Lower lobe of right lung (tissue), 2 donors: ENCODE measurements around the gene TRIM24. TPM values are rescaled to one million over a fixed set of nuclear protein-coding genes. Genes with fewer than 3 reads are reported as not detected.

Source experiments
- ATAC-seq, 2 donors: fragments of 200-7000 bp; cut with Tn5 transposase; one replicate each; pipeline ENCODE4 v1.9.1; 2020 to 2022; ENCODE audit warnings: mild to moderate bottlenecking in 2 of 2, moderate library complexity in 2 of 2
- DNase-seq: peaks from one replicate; pipeline ENCODE4 v3.0.0-alpha.2; 2020
- H3K27ac ChIP-seq: fragments of 200-600 bp; one replicate; pipeline ENCODE4 v1.8.0; 2022
- H3K27me3 ChIP-seq: fragments of 200-600 bp; one replicate; pipeline ENCODE4 v1.8.0; 2022; ENCODE audit warnings: low read depth
- H3K36me3 ChIP-seq: fragments of 200-600 bp; one replicate; pipeline ENCODE4 v1.8.0; 2022; ENCODE audit warnings: mild to moderate bottlenecking
- H3K4me1 ChIP-seq: fragments of 200-600 bp; one replicate; pipeline ENCODE4 v1.8.0; 2022
- H3K4me3 ChIP-seq: fragments of 200-600 bp; one replicate; pipeline ENCODE4 v1.8.0; 2022; ENCODE audit warnings: mild to moderate bottlenecking
- H3K9me3 ChIP-seq: fragments of 200-600 bp; one replicate; pipeline ENCODE4 v1.8.0; 2022
- CTCF ChIP-seq: fragments of 200-600 bp; IDR thresholded peaks from one replicate; pipeline ENCODE4 v1.8.0; 2022; ENCODE audit warnings: antibody characterized with exemption, mild to moderate bottlenecking
- intact Hi-C: fragments of 100-400 bp; cut with DNase I; formaldehyde crosslinking; loops from one replicate; pipeline ENCODE4 v1.11.0; 2022
- total RNA-seq: library from RNA; stranded (reverse); fragmentation: NEBNext Ultra II Directional; extraction: Animal tissue kit (Norgen Biotek cat#: 25700); gene quantifications from one replicate; pipeline ENCODE4 v1.2.1, GENCODE V29; 2021
- donor health status: DM: no; HTN: yes; CAD: no; lungs with severe emphysema.

Gene TRIM24
- total RNA-seq, 1 donor from 2014 or later, result 25.8 TPM

- Histone ChIP-seq H3K4me3 (no peak overlapping the region), H3K27ac (no peak overlapping the region), H3K36me3 (no peaks in the 10 kb centered on the region), H3K27me3 (no peaks in the 10 kb centered on the region), H3K9me3 (no peaks in the 10 kb centered on the region), H3K4me1 (no peaks in the 10 kb centered on the region)
- intact Hi-C loops, result no loop called here
- DNase-seq (no peak), ATAC-seq (no peak)
- TF ChIP-seq CTCF, result no peak
Observed at GRCh38 chr7:138632384-138632783, 172.3 kb downstream of the TRIM24 start.

GRCh38 chr7:138632826-138633602 lies 173.0 kb downstream of the TRIM24 start:
- intact Hi-C loops, result no loop called here
- Histone ChIP-seq H3K9me3 (no peaks in the 10 kb centered on the region), H3K27ac (no peak overlapping the region), H3K36me3 (no peaks in the 10 kb centered on the region), H3K27me3 (no peaks in the 10 kb centered on the region), H3K4me1 (no peaks in the 10 kb centered on the region), H3K4me3 (no peak overlapping the region)
- DNase-seq (no peak), ATAC-seq (no peak)
- TF ChIP-seq CTCF, result no peak

Other genes starting within 250 kb of the TRIM24 start
- gene SVOPL, start 241.1 kb downstream of the TRIM24 start, total RNA-seq, result 0.74 TPM